Frontal cortex (tissue), 4 donors: Measurements from ENCODE around the gene IRF4. TPM values are rescaled to one million over a fixed set of nuclear protein-coding genes. Genes with fewer than 3 reads are reported as not detected.
"Not testable (repeated sequence)": the region's sequence is repeated elsewhere in the genome, so short reads cannot be mapped to it uniquely, and the experiment has no call there.

Experiments used
- DNase-seq, 2 donors: peaks; one replicate each; pipeline ENCODE4 v3.0.0; 2012; ENCODE audit warnings: low spot score in 2 of 2
- FAIRE-seq: peaks from 2 replicates; lab custom pipeline; 2012; peaks lifted over from hg19 to GRCh38; lab: Jason Lieb, UNC
- total RNA-seq: library from RNA; depleted of rRNA; stranded (reverse); fragments of >200 nt; gene quantifications from one replicate; pipeline ENCODE4 v1.2.3, GENCODE V29; 2014
- donor health status: control.
- donor health status: control.
- donor health status: control.

Gene IRF4
- total RNA-seq, 1 donor from 2014 or later, result not detected

- DNase-seq, result no peak
- no peak for FAIRE-seq
Measured at GRCh38 chr6:409370-409972, 17.9 kb downstream of the IRF4 start.

- FAIRE-seq (no peak), DNase-seq (no peak)
Measured at GRCh38 chr6:410555-411395, 19.2 kb downstream of the IRF4 start.

GRCh38 chr6:411402-412145 lies 20.0 kb downstream of the IRF4 start:
- FAIRE-seq (no peak), DNase-seq (no peak)

GRCh38 chr6:412146-412886 lies 20.8 kb downstream of the IRF4 start:
- FAIRE-seq (no peak), DNase-seq (no peak)

GRCh38 chr6:414447-414846 lies 22.9 kb downstream of the IRF4 start:
- DNase-seq (no peak), FAIRE-seq (no peak)

- DNase-seq, result no peak
- FAIRE-seq, result no peak
Measured at GRCh38 chr6:415087-415486, 23.5 kb downstream of the IRF4 start.

- no peak for FAIRE-seq
Measured at GRCh38 chr6:421211-421610, 29.7 kb downstream of the IRF4 start.

GRCh38 chr6:422433-423054 lies 31.0 kb downstream of the IRF4 start:
- no peak for FAIRE-seq

More at GRCh38 chr6:421211-421610, 29.7 kb downstream of the IRF4 start:
- DNase-seq, result no peak

GRCh38 chr6:423055-423798 lies 31.7 kb downstream of the IRF4 start:
- FAIRE-seq, result no peak

More at GRCh38 chr6:422433-423054, 31.0 kb downstream of the IRF4 start:
- DNase-seq, result no peak

GRCh38 chr6:423799-424345 lies 32.3 kb downstream of the IRF4 start:
- DNase-seq (no peak), FAIRE-seq (no peak)

More at GRCh38 chr6:423055-423798, 31.7 kb downstream of the IRF4 start:
- no peak for DNase-seq

GRCh38 chr6:424741-425417 lies 33.3 kb downstream of the IRF4 start:
- DNase-seq (no peak), FAIRE-seq (no peak)

- DNase-seq, FAIRE-seq: not testable (repeated sequence)
Measured at GRCh38 chr6:425418-425788, 33.9 kb downstream of the IRF4 start.

- not testable (repeated sequence) for FAIRE-seq
Measured at GRCh38 chr6:426198-426738, 34.7 kb downstream of the IRF4 start.

GRCh38 chr6:428047-428603 lies 36.6 kb downstream of the IRF4 start:
- FAIRE-seq, result no peak
- DNase-seq, result no peak

More at GRCh38 chr6:426198-426738, 34.7 kb downstream of the IRF4 start:
- not testable (repeated sequence) for DNase-seq

GRCh38 chr6:429515-430121 lies 38.1 kb downstream of the IRF4 start:
- FAIRE-seq (no peak), DNase-seq (no peak)

- FAIRE-seq (no peak), DNase-seq (no peak)
Measured at GRCh38 chr6:431504-431903, 40.0 kb downstream of the IRF4 start.

GRCh38 chr6:431986-432385 lies 40.4 kb downstream of the IRF4 start:
- DNase-seq (no peak), FAIRE-seq (no peak)
